Astrocyte (in vitro differentiated cells and primary cell): ENCODE results near the gene DNAH5. TPM values are rescaled to one million over a fixed set of nuclear protein-coding genes. Genes with fewer than 3 reads are reported as not detected.
A peak's percentile ranks its signal among the peaks of the same experiment; 100 is the strongest.

Experiments used
- DNase-seq: peaks from one replicate; pipeline ENCODE4 v3.0.0-alpha.2; 2010; ENCODE audit warnings: low read depth
- FAIRE-seq: peaks from 2 replicates; lab custom pipeline; 2011; peaks lifted over from hg19 to GRCh38; lab: Jason Lieb, UNC
- H2AFZ ChIP-seq: 2 replicates; pipeline ENCODE4 v1.6.0; 2012; ENCODE audit warnings: low read depth, low read length, inconsistent platforms
- H3K27ac ChIP-seq: 2 replicates; pipeline ENCODE4 v1.5.1; 2011; ENCODE audit warnings: low read depth, low read length, inconsistent platforms
- H3K27me3 ChIP-seq: 2 replicates; pipeline ENCODE4 v1.6.0; 2011; ENCODE audit warnings: low read length, inconsistent platforms; ENCODE audit not compliant: insufficient read depth
- H3K36me3 ChIP-seq: 2 replicates; pipeline ENCODE4 v1.5.1; 2011; ENCODE audit warnings: low read length, inconsistent platforms; ENCODE audit not compliant: insufficient read depth
- H3K4me1 ChIP-seq: 2 replicates; pipeline ENCODE4 v1.5.1; 2011; ENCODE audit warnings: low read length, inconsistent platforms; ENCODE audit not compliant: insufficient read depth
- H3K4me2 ChIP-seq: 2 replicates; pipeline ENCODE4 v1.6.0; 2012; ENCODE audit warnings: low read length, inconsistent platforms
- H3K4me3 ChIP-seq: 2 replicates; pipeline ENCODE4 v1.5.1; 2011; ENCODE audit warnings: low read depth, mild to moderate bottlenecking, low read length, inconsistent platforms; ENCODE audit not compliant: insufficient read depth
- H3K79me2 ChIP-seq: 2 replicates; pipeline ENCODE4 v1.6.0; 2012; ENCODE audit warnings: mild to moderate bottlenecking, low read length, inconsistent platforms; ENCODE audit not compliant: insufficient read depth
- H3K9ac ChIP-seq: 2 replicates; pipeline ENCODE4 v1.6.0; 2012; ENCODE audit warnings: mild to moderate bottlenecking, low read length, inconsistent platforms
- H3K9me3 ChIP-seq: 2 replicates; pipeline ENCODE4 v1.5.1; 2012; ENCODE audit warnings: low read depth, mild to moderate bottlenecking, low read length, inconsistent platforms; ENCODE audit not compliant: insufficient read depth
- H4K20me1 ChIP-seq: 2 replicates; pipeline ENCODE4 v1.6.0; 2012; ENCODE audit warnings: low read length, inconsistent platforms; ENCODE audit not compliant: insufficient read depth
- H3K27ac Mint-ChIP-seq: one replicate; pipeline ENCODE4 v1.8.0; 2021; ENCODE audit warnings: mild to moderate bottlenecking, mixed read lengths; ENCODE audit not compliant: unreplicated experiment
- H3K27me3 Mint-ChIP-seq: one replicate; pipeline ENCODE4 v1.8.0; 2021; ENCODE audit warnings: low read depth, mixed read lengths; ENCODE audit not compliant: unreplicated experiment
- H3K36me3 Mint-ChIP-seq: one replicate; pipeline ENCODE4 v1.8.0; 2021; ENCODE audit warnings: low read depth, mixed read lengths; ENCODE audit not compliant: unreplicated experiment
- H3K4me1 Mint-ChIP-seq: one replicate; pipeline ENCODE4 v1.8.0; 2021; ENCODE audit warnings: low read depth, mixed read lengths; ENCODE audit not compliant: unreplicated experiment
- H3K4me3 Mint-ChIP-seq: one replicate; pipeline ENCODE4 v1.8.0; 2021; ENCODE audit warnings: mild to moderate bottlenecking, moderate library complexity, mixed read lengths; ENCODE audit not compliant: unreplicated experiment
- H3K9me3 Mint-ChIP-seq: one replicate; pipeline ENCODE4 v1.8.0; 2021; ENCODE audit warnings: mild to moderate bottlenecking, mixed read lengths; ENCODE audit not compliant: unreplicated experiment
- EZH2 ChIP-seq: IDR thresholded peaks from 2 replicates; pipeline ENCODE4 v1.6.1; 2012; ENCODE audit warnings: mild to moderate bottlenecking, low read length, inconsistent platforms; ENCODE audit not compliant: insufficient read depth
- total RNA-seq: library from RNA; stranded (reverse); gene quantifications from 2 replicates; pipeline ENCODE4 v1.2.1, GENCODE V29; 2021
- TF ChIP-seq, protein P1 (sequence below): IDR thresholded peaks from 2 replicates; pipeline ENCODE4 v1.5.1; 2011; ENCODE audit warnings: low read depth, mild to moderate bottlenecking, inconsistent platforms, low read length, moderate library complexity; ENCODE audit not compliant: insufficient read depth

The DNAH5 gene
- total RNA-seq, 1 donor from 2014 or later: 3.4 TPM

- Mint-ChIP-seq H3K36me3 (peaks cover 2% of the 10 kb centered on the region), H3K9me3 (peaks cover 6% of the 10 kb centered on the region), H3K27ac (no peak overlapping the region), H3K4me1 (peaks cover 12% of the 10 kb centered on the region), H3K4me3 (no peak overlapping the region), H3K27me3 (no peaks in the 10 kb centered on the region)
- peak; percentile 77 for DNase-seq
- no peaks in the 10 kb centered on the region for H3K79me2 ChIP-seq
- TF ChIP-seq, protein P1, sequence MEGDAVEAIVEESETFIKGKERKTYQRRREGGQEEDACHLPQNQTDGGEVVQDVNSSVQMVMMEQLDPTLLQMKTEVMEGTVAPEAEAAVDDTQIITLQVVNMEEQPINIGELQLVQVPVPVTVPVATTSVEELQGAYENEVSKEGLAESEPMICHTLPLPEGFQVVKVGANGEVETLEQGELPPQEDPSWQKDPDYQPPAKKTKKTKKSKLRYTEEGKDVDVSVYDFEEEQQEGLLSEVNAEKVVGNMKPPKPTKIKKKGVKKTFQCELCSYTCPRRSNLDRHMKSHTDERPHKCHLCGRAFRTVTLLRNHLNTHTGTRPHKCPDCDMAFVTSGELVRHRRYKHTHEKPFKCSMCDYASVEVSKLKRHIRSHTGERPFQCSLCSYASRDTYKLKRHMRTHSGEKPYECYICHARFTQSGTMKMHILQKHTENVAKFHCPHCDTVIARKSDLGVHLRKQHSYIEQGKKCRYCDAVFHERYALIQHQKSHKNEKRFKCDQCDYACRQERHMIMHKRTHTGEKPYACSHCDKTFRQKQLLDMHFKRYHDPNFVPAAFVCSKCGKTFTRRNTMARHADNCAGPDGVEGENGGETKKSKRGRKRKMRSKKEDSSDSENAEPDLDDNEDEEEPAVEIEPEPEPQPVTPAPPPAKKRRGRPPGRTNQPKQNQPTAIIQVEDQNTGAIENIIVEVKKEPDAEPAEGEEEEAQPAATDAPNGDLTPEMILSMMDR: no peak
- TF ChIP-seq EZH2: no peak
- no peak overlapping the region for H3K27ac ChIP-seq
- no peaks in the 10 kb centered on the region for H3K27me3 ChIP-seq
- H3K4me1 ChIP-seq: no peaks in the 10 kb centered on the region
- H4K20me1 ChIP-seq: no peaks in the 10 kb centered on the region
- no peak overlapping the region for H2AFZ ChIP-seq
- H3K9ac ChIP-seq: no peak overlapping the region
- H3K4me2 ChIP-seq: peak overlapping the region; percentile 33
- H3K9me3 ChIP-seq: no peaks in the 10 kb centered on the region
- H3K4me3 ChIP-seq: peak overlapping the region; percentile 11
- peak; percentile 91 for FAIRE-seq
- no peaks in the 10 kb centered on the region for H3K36me3 ChIP-seq
These were observed 199.0 kb downstream of the DNAH5 start for GRCh38 chr5:13745508-13745907.

- no peak overlapping the region for H3K27ac Mint-ChIP-seq
- no peaks in the 10 kb centered on the region for H3K27me3 ChIP-seq
- H3K4me1 Mint-ChIP-seq: peaks cover 7% of the 10 kb centered on the region
- no peaks in the 10 kb centered on the region for H3K36me3 Mint-ChIP-seq
- FAIRE-seq (no peak), DNase-seq (no peak)
- H3K4me3 ChIP-seq: no peak overlapping the region
- H3K36me3 ChIP-seq: no peaks in the 10 kb centered on the region
- H3K79me2 ChIP-seq: no peaks in the 10 kb centered on the region
- no peaks in the 10 kb centered on the region for H3K27me3 Mint-ChIP-seq
- TF ChIP-seq, protein P1: no peak
- no peak for TF ChIP-seq EZH2
- no peak overlapping the region for H3K4me2 ChIP-seq
- peaks cover 2% of the 10 kb centered on the region for H3K9me3 Mint-ChIP-seq
- H3K9me3 ChIP-seq: no peaks in the 10 kb centered on the region
- no peak overlapping the region for H3K9ac ChIP-seq
- no peak overlapping the region for H2AFZ ChIP-seq
- no peak overlapping the region for H3K27ac ChIP-seq
- no peaks in the 10 kb centered on the region for H3K4me1 ChIP-seq
- H4K20me1 ChIP-seq: no peaks in the 10 kb centered on the region
- H3K4me3 Mint-ChIP-seq: no peak overlapping the region
These were observed 204.0 kb downstream of the DNAH5 start for GRCh38 chr5:13740471-13740870.

- DNase-seq: no peak
These were observed 205.0 kb downstream of the DNAH5 start for GRCh38 chr5:13739479-13739878.

More at GRCh38 chr5:13739479-13739878, 205.0 kb downstream of the DNAH5 start:
- H3K36me3 ChIP-seq: no peaks in the 10 kb centered on the region
- no peak overlapping the region for H3K4me3 Mint-ChIP-seq
- H3K9me3 ChIP-seq: no peaks in the 10 kb centered on the region
- no peaks in the 10 kb centered on the region for H3K36me3 Mint-ChIP-seq
- FAIRE-seq: no peak
- TF ChIP-seq, protein P1: no peak
- no peak for TF ChIP-seq EZH2
- no peak overlapping the region for H3K4me3 ChIP-seq
- H3K9me3 Mint-ChIP-seq: peaks cover 2% of the 10 kb centered on the region
- H3K4me1 Mint-ChIP-seq: no peaks in the 10 kb centered on the region
- no peaks in the 10 kb centered on the region for H3K27me3 ChIP-seq
- no peaks in the 10 kb centered on the region for H4K20me1 ChIP-seq
- H3K27ac ChIP-seq: no peak overlapping the region
- no peaks in the 10 kb centered on the region for H3K4me1 ChIP-seq
- no peak overlapping the region for H3K4me2 ChIP-seq
- H3K79me2 ChIP-seq: no peaks in the 10 kb centered on the region
- no peak overlapping the region for H2AFZ ChIP-seq
- no peak overlapping the region for H3K9ac ChIP-seq
- no peak overlapping the region for H3K27ac Mint-ChIP-seq
- H3K27me3 Mint-ChIP-seq: no peaks in the 10 kb centered on the region
